Peyer's patch (tissue), 4 donors: ENCODE measurements around the gene NBL1. TPM values are rescaled to one million over a fixed set of nuclear protein-coding genes. Genes with fewer than 3 reads are reported as not detected.

Experiments
- DNase-seq, 3 donors: peaks; one replicate each; pipeline ENCODE4 v3.0.0-alpha.2; 2017 to 2019
- H3K27ac ChIP-seq, 4 donors: fragments of 200-600 bp; sonication (generic); one replicate each; pipeline ENCODE4 v1.5.1; 2016 to 2019
- H3K27me3 ChIP-seq, 2 donors: fragments of 200-600 bp; sonication (generic); one replicate each; pipeline ENCODE4 v1.5.1; 2019
- H3K36me3 ChIP-seq, 3 donors: fragments of 200-600 bp; sonication (generic); one replicate each; pipeline ENCODE4 v1.5.1; 2016 to 2019
- H3K4me1 ChIP-seq, 4 donors: fragments of 200-600 bp; sonication (generic); one replicate each; pipeline ENCODE4 v1.5.1; 2016 to 2019
- H3K4me3 ChIP-seq, 4 donors: fragments of 200-600 bp; sonication (generic); 1 replicate in 3 of 4; 2 replicates in 1 of 4; pipeline ENCODE4 v1.5.1; 2016 to 2019; ENCODE audit warnings: mild to moderate bottlenecking in 1 of 4
- H3K9me3 ChIP-seq, 4 donors: fragments of 200-600 bp; sonication (generic); one replicate each; pipeline ENCODE4 v1.5.1; 2016 to 2019; ENCODE audit warnings: mild to moderate bottlenecking in 1 of 4
- CTCF ChIP-seq, 6 experiments: fragments of 450-650 bp in 4 of 6; fragments of 200-600 bp in 2 of 6; sonication (generic) in 1 of 6; IDR thresholded peaks; one replicate each; pipeline ENCODE4 v1.5.1; 2017 to 2019; ENCODE audit warnings: antibody characterized with exemption in 6 of 6, mild to moderate bottlenecking in 3 of 6, moderate library complexity in 1 of 6
- POLR2A ChIP-seq, 2 donors: fragments of 450-650 bp; IDR thresholded peaks; one replicate each; pipeline ENCODE4 v1.5.1; 2017; ENCODE audit warnings: antibody characterized with exemption in 2 of 2, mild to moderate bottlenecking in 2 of 2, moderate library complexity in 2 of 2
- total RNA-seq, 4 donors: library from RNA; depleted of rRNA; stranded (reverse); fragments of >200 nt; gene quantifications; one replicate each; pipeline ENCODE4 v1.1.0, GENCODE V29; 2016

NBL1 gene
- total RNA-seq, 4 donors from 2014 or later = 187 to 348 (median 289) TPM

- Histone ChIP-seq H3K4me3 (no peak overlapping the region), H3K27me3 (no peaks in the 10 kb centered on the region), H3K9me3 (no peaks in the 10 kb centered on the region), H3K27ac (peak overlapping the region in 1 of 4 donors; percentile 25), H3K36me3 (peaks cover 0 to 4% (median 0%) of the 10 kb centered on the region in 3 donors), H3K4me1 (peaks cover 0 to 30% (median 7%) of the 10 kb centered on the region in 4 donors)
- TF ChIP-seq CTCF (IDR thresholded peaks at IDR 0.05) (no peak), POLR2A (IDR thresholded peaks at IDR 0.05) (no peak)
- DNase-seq = no peak
These were observed 26.7 kb upstream of the NBL1 start for GRCh38 chr1:19617376-19617775.

- no peak for DNase-seq
- Histone ChIP-seq H3K4me3 (no peak overlapping the region), H3K36me3 (peaks cover 0 to 4% (median 0%) of the 10 kb centered on the region in 3 donors), H3K4me1 (peaks cover 0 to 24% (median 4%) of the 10 kb centered on the region in 4 donors), H3K27me3 (no peaks in the 10 kb centered on the region), H3K27ac (no peak overlapping the region), H3K9me3 (no peaks in the 10 kb centered on the region)
- TF ChIP-seq CTCF (IDR thresholded peaks at IDR 0.05) = no peak
- no peak for TF ChIP-seq POLR2A (IDR thresholded peaks at IDR 0.05)
These were observed 25.7 kb upstream of the NBL1 start for GRCh38 chr1:19618428-19618827.

- no peaks in the 10 kb centered on the region for H3K9me3 ChIP-seq
- no peak for DNase-seq
- H3K4me1 ChIP-seq = peaks cover 0 to 24% (median 4%) of the 10 kb centered on the region in 4 donors
- H3K4me3 ChIP-seq = no peak overlapping the region
- H3K27ac ChIP-seq = peak overlapping the region in 1 of 4 donors; percentile 44
- TF ChIP-seq POLR2A (IDR thresholded peaks at IDR 0.05) (no peak), CTCF (IDR thresholded peaks at IDR 0.05) (no peak)
- H3K36me3 ChIP-seq = peaks cover 0 to 18% (median 0%) of the 10 kb centered on the region in 3 donors
- no peaks in the 10 kb centered on the region for H3K27me3 ChIP-seq
These were observed 24.3 kb upstream of the NBL1 start for GRCh38 chr1:19619697-19620384.

- no peak for DNase-seq
- Histone ChIP-seq H3K9me3 (no peaks in the 10 kb centered on the region), H3K4me3 (no peak overlapping the region), H3K36me3 (peaks cover 0 to 26% (median 0%) of the 10 kb centered on the region in 3 donors), H3K27me3 (no peaks in the 10 kb centered on the region), H3K4me1 (peaks cover 0 to 17% (median 4%) of the 10 kb centered on the region in 4 donors), H3K27ac (no peak overlapping the region)
- TF ChIP-seq CTCF (IDR thresholded peaks at IDR 0.05) (no peak), POLR2A (IDR thresholded peaks at IDR 0.05) (no peak)
These were observed 23.3 kb upstream of the NBL1 start for GRCh38 chr1:19620786-19621185.

GRCh38 chr1:19621274-19621950 is 22.7 kb upstream of the NBL1 start:
- Histone ChIP-seq H3K9me3 (no peaks in the 10 kb centered on the region), H3K4me1 (peaks cover 0 to 17% (median 4%) of the 10 kb centered on the region in 4 donors), H3K36me3 (peaks cover 0 to 27% (median 0%) of the 10 kb centered on the region in 3 donors), H3K27ac (no peak overlapping the region), H3K27me3 (no peaks in the 10 kb centered on the region), H3K4me3 (no peak overlapping the region)
- no peak for TF ChIP-seq CTCF (IDR thresholded peaks at IDR 0.05)
- TF ChIP-seq POLR2A (IDR thresholded peaks at IDR 0.05) = no peak
- no peak for DNase-seq
